Left hindlimb (tissue), 1 donor: Measurements from ENCODE around the gene CCT2.
A peak's percentile ranks its signal among the peaks of the same experiment; 100 is the strongest.

Source experiments
- DNase-seq: peaks from one replicate; pipeline ENCODE4 v3.0.0-alpha.2; 2018

The CCT2 gene

DNA sequence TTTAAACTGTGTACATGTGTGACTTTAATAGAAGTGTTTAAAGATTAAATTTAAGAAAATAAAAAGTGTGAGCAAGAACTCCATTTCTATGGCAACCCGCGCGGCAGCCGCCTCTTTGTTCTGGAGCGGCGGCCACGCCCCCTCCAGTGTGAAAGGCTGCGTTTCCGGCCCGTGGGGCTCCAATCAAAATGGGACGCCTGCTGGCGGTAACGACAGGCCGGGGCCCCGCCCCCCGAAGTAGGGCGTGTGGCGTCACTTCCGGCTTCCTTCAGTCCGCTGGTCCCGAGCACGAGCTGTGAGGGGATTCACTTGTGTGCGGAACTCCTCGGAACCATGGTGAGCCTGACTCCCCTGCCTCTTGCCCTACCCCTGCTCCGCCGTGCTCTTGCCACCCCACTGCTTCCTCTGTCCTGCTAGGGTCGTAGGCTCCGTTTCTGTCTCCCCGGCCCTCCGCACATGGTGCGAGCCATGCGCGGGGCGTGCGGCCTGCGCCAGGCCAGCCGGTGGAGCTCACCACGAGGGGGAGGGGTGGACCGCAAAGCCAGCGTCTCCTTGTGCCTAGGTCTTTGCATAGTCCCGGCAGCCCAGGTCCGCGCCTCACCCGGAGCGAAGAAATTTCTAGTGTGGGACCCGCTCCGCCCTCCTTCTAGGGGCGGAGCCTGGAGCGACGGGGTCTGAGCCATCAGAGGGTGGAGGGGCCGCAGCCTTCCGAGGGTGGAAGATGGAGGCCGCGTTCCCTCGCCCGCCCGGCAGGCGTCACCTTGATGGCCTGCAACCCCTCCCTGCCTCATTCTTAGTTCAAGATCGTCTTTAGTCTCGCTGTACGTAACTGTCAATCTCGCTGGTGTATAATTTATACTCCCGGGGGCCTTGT is at the start of gene CCT2:
Gene CCT2 (plus strand): TSS at position 271 of the 874 bp plus-strand sequence. CDS start 63 bp downstream, at position 334.
- peak; percentile 97 for DNase-seq

DNA sequence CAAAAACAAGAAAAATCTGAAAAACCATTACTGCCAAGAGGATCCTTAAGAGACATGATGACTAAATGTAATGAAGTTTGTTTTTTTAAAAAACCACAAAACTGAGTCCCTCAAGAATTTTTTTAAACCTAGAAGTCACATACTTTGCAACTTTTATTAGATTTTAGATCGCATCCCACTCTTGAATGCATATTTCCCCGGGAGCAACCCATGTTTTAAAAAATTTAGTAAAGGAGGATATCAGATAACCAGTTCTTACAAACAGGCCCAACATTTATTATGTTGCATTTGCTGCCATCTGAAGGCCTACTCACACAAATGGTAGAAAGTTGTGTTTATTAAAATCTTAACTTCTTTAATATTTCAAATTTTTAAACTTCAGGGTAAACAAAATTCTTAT is 44.3 kb upstream of the CCT2 start:
- DNase-seq: no peak

DNA sequence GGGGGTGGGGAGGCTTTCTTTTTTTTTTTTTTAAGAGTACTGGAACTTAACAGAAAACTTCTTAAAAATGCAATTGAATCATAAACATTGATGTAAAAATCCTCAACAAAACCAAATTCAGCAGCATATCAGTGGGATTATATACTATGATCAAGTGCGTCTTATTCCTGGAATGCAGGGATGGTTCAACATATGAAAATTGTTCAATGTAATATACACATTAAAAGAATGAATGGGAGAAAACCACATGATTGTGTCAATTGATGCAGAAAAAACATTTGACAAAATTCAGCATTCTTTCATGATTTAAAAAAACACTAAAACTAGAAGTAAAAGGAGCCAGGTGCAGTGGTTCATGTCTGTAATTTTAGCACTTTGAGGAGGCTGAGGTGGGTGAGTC is 41.2 kb upstream of the CCT2 start:
- no peak for DNase-seq

GRCh38 chr12:69545081-69545480 is 40.2 kb upstream of the CCT2 start:
- no peak for DNase-seq

- DNase-seq: no peak
These were observed 38.4 kb upstream of the CCT2 start for GRCh38 chr12:69546693-69547438.

DNA sequence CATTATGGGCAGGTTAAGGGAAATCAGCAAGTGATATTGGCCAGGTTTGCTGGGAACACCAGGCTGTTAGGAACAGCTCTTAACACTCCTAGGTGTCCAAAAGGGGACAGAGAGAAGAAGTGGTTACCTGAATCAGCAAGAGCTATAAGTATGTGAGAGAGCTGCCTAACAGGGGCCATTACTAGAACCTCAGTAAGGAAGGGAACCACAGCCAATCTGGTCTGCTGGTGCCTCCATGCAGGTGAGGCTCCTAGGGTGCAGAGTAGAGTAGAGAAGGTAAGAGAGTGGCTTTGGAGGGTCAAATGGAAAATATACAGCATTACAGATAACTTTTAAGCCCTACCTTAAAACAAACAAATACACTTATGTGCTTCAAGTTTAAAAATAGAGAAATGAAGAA is 36.6 kb upstream of the CCT2 start:
- no peak for DNase-seq

- DNase-seq: no peak
These were observed 34.5 kb upstream of the CCT2 start for GRCh38 chr12:69550569-69551350.

GRCh38 chr12:69553628-69554248 is 31.5 kb upstream of the CCT2 start:
- DNase-seq: no peak

GRCh38 chr12:69555461-69555860 is 29.8 kb upstream of the CCT2 start:
- no peak for DNase-seq

- DNase-seq: no peak
These were observed 28.9 kb upstream of the CCT2 start for GRCh38 chr12:69556383-69556782.

DNA sequence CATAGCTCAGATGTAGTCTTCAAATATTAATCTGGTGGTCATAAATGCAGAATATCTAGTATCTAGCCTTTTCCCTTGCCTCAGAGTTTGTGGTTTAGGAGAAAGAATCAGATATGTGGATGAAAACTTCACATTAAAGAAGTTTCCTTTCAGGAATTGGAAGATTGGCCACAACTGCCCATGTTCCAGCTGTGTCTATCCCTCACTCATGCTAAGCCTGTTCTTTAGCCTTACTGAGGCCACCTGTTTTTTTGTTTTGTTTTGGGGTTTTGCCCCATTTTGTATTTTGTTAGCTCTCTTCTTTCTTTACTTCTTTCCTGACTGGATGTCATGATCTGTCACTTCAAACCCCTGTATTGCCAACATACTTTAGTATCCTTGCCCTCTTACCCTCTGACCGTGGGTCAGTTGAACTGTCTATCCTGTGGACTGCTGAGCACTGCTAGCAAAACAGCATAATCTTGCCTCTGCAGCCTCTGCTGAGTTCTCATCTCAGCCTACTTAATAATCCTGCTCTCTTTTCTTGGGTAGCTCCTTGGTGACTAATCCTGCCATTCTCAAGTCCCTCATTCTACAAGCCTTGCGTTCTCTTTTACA is 22.0 kb upstream of the CCT2 start:
- no peak for DNase-seq

- no peak for DNase-seq
These were observed 18.7 kb upstream of the CCT2 start for GRCh38 chr12:69566603-69567002.

GRCh38 chr12:69569236-69569635 is 16.0 kb upstream of the CCT2 start:
- DNase-seq: no peak

DNA sequence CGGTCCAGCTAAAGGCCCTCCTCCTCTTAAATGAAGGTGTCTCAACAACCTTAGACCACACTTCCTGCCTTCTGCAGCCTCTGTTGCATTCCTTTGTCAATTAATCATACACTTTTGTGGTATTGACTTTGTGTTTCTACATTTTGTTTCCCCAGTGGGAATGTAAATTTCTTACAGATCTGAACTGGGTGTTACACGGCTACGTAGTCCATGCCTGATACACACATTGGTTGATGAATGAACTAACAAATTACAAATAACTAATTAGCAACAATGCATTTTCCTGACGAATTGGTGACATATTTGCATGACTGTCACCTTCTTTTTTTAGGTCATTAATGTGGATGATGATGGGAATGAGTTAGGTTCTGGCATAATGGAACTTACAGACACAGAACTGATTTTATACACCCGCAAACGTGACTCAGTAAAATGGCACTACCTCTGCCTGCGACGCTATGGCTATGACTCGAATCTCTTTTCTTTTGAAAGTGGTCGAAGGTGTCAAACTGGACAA is 15.2 kb upstream of the CCT2 start:
- DNase-seq: no peak

DNA sequence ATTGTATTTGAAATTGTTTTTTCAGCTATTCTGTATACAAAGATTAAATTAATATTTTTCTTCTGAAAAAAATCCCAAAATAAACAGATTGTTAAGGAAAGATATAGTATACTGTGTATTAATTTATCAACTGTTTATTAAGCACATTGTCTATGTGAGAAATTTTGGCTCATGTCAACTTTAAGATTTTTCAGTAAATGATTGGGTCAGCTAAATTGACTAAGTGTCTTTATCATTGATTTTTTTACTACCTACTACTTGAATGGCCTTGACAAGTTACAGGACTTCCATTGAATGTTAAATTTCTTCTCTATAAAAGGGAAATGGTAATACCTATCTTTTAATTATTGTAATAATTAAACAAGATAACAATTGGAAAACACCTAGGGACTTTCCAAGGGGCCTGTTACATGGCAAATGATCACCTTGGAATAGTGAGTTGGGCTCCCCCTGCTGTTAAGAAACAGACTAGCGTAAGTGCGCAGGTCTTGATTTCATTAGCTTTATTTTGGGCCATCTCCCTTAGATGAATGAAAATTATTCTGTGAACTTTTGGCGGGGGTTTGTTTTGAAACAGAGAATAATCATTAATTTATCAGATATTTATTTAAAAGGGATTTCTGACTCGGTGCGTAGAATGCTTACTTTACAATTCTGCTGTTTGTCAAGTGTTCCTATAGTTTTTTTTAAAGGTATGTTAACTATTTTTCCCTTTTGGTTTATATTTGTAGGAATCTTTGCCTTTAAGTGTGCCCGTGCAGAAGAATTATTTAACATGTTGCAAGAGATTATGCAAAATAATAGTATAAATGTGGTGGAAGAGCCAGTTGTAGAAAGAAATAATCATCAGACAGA is 14.5 kb upstream of the CCT2 start:
- DNase-seq: no peak

- no peak for DNase-seq
These were observed 9.9 kb upstream of the CCT2 start for GRCh38 chr12:69575346-69575745.

GRCh38 chr12:69578283-69578682 is 7.0 kb upstream of the CCT2 start:
- DNase-seq: no peak

DNA sequence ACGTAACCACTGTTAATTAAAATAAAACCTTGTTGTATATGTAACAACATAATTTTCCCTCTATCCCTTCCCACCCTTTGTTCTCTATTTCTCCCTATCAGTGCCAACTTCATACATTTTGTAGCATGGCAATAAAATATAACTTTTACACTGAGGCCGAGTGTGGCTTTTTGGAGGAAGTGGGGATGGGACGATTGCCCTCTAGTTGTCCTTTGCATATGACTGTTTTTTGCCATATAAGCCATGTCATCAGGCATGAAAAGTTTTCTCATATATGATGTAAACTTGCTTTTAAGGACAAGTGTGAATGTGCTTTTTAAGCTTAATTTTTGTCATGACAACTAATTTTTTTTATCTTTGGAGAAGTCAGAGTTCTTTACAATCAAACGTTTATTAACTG is 6.2 kb upstream of the CCT2 start:
- no peak for DNase-seq

DNA sequence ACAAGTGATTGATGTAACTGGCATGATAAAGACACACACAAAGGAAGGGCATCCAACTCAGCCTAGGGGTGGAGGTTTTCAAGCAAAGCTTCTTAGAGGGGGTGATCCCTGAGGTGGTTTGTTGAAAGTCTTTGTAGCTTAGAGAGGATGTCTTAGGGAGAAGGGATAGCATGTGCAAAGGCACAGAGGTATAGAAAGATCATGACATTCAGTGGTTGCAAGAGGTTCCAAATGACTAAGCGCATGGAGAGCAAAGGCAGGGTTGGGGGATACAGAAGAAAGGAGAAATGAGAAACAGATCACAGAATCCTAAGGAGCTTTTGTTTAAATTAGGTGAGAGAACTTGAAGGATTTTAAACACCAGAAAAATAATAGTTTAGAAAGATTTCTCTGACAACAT is 5.2 kb upstream of the CCT2 start:
- no peak for DNase-seq

DNA sequence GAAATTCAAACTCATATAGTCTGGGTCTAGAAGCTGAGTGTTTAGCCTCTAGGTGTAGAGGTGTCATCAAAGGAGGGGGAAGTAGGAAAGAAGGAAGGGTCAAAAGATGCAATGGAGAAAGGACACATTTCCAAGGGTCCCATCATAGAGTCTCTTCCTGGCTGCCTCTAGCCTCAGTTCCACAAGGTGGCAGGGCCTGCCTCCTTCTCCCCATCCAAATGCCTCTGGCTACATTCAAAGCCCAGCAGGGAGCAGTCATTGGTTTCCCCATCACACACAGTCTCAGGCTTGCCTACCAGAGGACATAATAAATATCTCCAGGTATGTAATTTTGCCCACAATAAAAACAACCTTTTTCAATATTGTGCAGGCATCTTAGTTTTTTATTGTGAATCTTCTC is 2.1 kb upstream of the CCT2 start:
- DNase-seq: no peak

DNA sequence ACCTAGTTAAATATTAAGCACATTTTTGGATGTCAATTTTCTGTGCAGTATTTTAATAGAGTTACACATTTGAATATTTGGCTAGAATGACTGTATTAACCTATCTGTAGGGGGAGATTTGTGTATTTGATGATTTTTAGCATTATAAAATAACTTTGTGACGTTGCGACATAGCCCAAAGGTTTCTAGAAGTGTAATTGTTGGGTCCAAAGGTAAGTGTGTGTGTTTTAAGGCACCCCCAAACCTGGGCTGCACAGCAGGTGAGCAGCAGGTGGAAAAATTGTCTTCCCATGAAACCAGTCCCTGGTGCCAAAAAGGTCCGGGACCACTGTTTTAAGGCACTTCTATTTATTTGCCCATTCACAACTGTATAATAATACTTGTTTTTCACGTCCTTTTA is 3.3 kb downstream of the CCT2 start:
- DNase-seq: no peak
